Rectal smooth muscle tissue (tissue), 1 donor: Measurements from ENCODE around the gene RAB4A.

Experiments
- H3K27ac ChIP-seq: one replicate; pipeline ENCODE4 v1.7.0; 2013; ENCODE audit warnings: low read depth, low read length, inconsistent platforms
- H3K27me3 ChIP-seq: one replicate; pipeline ENCODE4 v1.7.0; 2013; ENCODE audit warnings: low read length; ENCODE audit not compliant: control insufficient read depth, insufficient read depth
- H3K36me3 ChIP-seq: one replicate; pipeline ENCODE4 v1.7.0; 2013; ENCODE audit warnings: low read length; ENCODE audit not compliant: control insufficient read depth, insufficient read depth
- H3K4me1 ChIP-seq: one replicate; pipeline ENCODE4 v1.7.0; 2013; ENCODE audit warnings: low read length; ENCODE audit not compliant: control insufficient read depth, insufficient read depth
- H3K4me3 ChIP-seq: one replicate; pipeline ENCODE4 v1.7.0; 2013; ENCODE audit warnings: low read length
- H3K9ac ChIP-seq: one replicate; pipeline ENCODE4 v1.7.0; 2013; ENCODE audit warnings: low read length

RAB4A gene

DNA sequence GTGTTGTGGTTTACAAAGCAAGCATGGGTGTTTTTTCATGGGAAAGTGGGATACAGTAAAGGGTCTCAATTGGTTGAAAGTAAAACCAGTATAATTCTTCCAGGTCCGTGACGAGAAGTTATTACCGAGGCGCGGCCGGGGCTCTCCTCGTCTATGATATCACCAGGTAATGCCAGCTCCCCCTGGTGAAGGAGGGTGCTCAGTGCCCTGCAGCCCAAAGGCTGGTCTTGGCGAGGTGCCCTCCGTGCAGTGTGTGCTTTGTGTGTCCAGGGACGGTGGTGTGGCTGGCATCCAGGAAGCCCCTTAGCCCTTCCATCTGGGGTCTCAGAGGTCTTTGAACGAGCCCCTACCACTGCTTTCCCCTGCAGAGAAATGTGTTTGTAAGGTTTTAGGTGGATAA is 24.8 kb downstream of the RAB4A start:
- Histone ChIP-seq H3K4me3 (no peak overlapping the region), H3K4me1 (no peaks in the 10 kb centered on the region), H3K27ac (no peak overlapping the region), H3K9ac (no peak overlapping the region), H3K27me3 (no peaks in the 10 kb centered on the region), H3K36me3 (peaks cover 9% of the 10 kb centered on the region)

DNA sequence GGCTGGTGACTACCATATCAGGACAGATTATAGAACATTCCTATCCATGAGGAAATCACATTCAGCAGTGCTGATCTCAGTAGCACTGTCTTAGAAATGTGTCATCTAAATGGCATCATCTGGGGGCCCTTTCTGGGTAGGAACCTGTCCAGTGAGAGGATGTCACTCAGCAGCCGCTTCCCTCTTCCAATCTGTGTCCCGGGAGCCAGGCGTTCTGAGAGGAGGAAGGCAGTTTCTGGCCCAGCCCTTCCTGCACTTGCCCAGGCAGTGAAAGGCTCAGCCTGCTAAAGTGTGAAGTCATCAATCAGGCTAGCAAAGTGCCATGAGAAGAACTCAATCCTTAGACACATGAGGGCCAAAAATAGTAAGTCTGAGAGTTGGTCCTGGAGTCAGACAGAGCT is 25.6 kb downstream of the RAB4A start:
- H3K27me3 ChIP-seq: no peaks in the 10 kb centered on the region
- no peak overlapping the region for H3K9ac ChIP-seq
- no peaks in the 10 kb centered on the region for H3K4me1 ChIP-seq
- no peak overlapping the region for H3K4me3 ChIP-seq
- H3K36me3 ChIP-seq: peaks cover 9% of the 10 kb centered on the region
- H3K27ac ChIP-seq: no peak overlapping the region

DNA sequence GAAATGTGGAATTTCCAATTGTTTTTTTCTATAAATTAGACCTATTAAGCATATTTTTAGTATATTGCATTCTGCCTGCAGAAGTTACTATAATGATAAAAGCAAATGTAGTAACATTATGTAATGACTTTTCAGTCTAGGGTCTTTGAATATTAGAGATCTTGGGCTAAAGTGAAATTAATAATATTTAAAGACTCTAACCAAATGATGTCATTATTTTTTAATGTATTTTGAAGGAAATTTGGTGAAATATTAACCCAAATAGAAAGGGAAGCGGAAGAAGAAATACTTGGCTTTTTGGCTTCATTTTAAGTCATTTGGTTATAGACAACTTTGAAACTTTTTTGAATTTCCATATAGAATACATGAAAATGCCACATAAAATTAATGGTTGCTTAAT is 26.8 kb downstream of the RAB4A start:
- H3K4me1 ChIP-seq: no peaks in the 10 kb centered on the region
- H3K36me3 ChIP-seq: peaks cover 9% of the 10 kb centered on the region
- no peak overlapping the region for H3K27ac ChIP-seq
- no peak overlapping the region for H3K4me3 ChIP-seq
- H3K27me3 ChIP-seq: no peaks in the 10 kb centered on the region
- no peak overlapping the region for H3K9ac ChIP-seq

DNA sequence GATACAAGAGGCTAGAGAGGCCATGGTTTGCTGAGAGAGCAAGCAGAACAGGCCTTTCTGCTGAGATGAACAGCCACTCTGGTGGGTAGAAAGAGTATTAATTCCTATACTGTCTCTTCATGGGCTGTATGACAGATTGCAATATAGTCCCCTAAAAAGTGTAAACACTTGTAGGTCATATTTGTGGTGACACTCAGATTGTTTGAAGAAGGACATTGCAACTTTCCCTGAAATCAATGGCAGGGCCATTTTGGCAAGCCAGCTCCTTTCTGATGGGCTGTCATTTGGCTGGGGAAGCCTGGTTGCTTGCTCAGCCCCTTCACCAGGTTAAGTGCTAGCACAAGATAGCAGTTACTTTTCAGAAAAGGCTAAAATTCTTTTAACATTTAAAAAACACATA is 27.5 kb downstream of the RAB4A start:
- H3K27ac ChIP-seq: no peak overlapping the region
- H3K36me3 ChIP-seq: peaks cover 12% of the 10 kb centered on the region
- H3K27me3 ChIP-seq: no peaks in the 10 kb centered on the region
- H3K4me3 ChIP-seq: no peak overlapping the region
- H3K4me1 ChIP-seq: no peaks in the 10 kb centered on the region
- H3K9ac ChIP-seq: no peak overlapping the region

DNA sequence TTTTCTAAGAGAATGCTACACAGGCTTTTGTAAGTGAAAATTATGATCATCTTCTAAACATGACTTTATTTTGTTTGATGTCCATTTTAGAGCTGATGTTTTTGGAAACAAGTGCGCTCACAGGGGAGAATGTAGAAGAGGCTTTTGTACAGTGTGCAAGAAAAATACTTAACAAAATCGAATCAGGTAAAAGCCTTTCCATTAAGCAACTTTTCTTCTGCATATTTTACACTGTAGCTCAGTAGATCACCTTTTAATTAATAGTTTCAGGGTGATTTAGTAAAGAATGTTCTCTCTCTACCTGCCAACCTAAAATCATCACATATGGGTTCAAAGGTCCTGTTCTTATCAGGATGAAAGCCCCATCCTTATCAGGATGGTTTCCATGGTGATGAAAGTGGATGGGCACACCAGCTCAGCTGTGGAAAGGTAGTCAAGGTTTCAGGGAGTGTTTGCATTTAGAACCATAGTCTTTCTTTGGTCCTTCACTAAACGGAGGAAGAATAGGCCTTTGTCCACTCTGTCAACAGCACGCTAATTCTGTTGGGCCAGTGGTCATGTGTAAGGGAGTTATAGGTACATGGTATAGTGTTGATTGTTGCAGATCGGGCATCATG is 28.1 kb downstream of the RAB4A start:
- Histone ChIP-seq H3K4me1 (no peaks in the 10 kb centered on the region), H3K36me3 (peaks cover 12% of the 10 kb centered on the region), H3K9ac (no peak overlapping the region), H3K4me3 (no peak overlapping the region), H3K27me3 (no peaks in the 10 kb centered on the region), H3K27ac (no peak overlapping the region)

DNA sequence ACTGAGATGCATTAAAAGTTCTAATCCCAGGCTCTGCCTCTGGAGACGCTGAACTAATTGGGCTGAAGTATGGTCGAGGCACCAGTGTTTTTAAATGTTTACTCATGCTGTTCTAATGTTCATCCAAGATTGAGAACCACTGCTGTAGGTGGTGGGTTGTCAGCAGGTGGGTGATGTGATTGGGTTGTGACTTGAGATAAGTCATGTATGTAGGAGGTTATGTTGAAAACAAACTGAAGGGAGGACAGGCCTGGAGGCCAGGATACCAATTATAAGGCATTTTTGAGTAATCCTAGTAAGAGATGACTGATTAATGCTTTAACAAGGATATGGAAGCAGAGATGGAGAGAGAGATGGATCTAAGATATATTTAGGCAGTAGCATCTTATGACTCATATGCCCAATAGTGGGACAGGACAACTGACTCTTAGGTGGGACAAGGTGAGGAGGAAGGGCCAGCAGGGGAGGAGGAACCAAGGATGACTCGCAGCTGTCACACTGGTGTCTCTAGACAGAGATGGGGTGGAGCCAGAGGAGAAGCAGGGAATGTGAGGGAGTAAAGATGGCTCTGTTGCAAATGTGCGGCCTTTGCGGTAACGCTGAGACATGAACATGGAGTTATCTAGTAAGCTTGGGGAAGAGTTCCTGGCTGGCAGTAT is 29.3 kb downstream of the RAB4A start:
- Histone ChIP-seq H3K27ac (no peak overlapping the region), H3K9ac (no peak overlapping the region), H3K27me3 (no peaks in the 10 kb centered on the region), H3K4me3 (no peak overlapping the region), H3K4me1 (no peaks in the 10 kb centered on the region), H3K36me3 (peaks cover 12% of the 10 kb centered on the region)

DNA sequence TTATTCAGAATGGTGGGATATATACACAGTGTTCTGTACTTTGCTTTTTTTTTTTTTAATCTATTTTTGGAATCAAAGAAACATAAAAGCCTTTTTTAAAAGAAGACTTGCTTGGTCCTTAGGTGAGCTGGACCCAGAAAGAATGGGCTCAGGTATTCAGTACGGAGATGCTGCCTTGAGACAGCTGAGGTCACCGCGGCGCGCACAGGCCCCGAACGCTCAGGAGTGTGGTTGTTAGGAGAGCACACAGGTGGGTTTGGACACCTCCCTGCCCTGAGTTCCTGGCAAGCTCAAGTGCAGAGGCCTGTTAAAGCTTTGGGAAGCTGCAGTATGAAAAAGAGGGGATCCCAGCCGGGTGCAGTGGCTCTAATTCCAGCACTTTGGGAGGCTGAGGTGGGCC is 31.8 kb downstream of the RAB4A start:
- H3K27me3 ChIP-seq: no peaks in the 10 kb centered on the region
- no peak overlapping the region for H3K27ac ChIP-seq
- no peak overlapping the region for H3K4me3 ChIP-seq
- peaks cover 20% of the 10 kb centered on the region for H3K36me3 ChIP-seq
- H3K4me1 ChIP-seq: no peaks in the 10 kb centered on the region
- no peak overlapping the region for H3K9ac ChIP-seq

DNA sequence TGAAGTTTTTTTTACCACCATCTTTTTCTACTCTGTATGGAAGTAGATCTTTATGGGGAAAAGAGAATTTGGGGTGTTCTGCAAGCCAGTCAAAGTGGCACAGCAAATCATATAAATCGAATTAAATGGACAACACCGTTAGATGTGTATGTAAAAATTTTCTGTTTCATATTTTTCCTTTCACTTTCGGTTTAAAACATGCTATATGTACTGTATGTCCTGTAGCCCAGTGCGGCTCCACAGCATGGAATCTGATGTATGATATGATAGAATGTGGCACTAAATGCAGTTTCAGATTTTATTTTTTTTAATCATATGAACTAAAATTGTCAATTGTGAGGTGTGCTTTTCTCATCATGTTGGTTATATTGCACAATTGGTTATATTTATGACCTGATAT is 32.9 kb downstream of the RAB4A start:
- Histone ChIP-seq H3K4me3 (no peak overlapping the region), H3K9ac (no peak overlapping the region), H3K27ac (no peak overlapping the region), H3K27me3 (no peaks in the 10 kb centered on the region), H3K36me3 (peaks cover 25% of the 10 kb centered on the region), H3K4me1 (no peaks in the 10 kb centered on the region)

DNA sequence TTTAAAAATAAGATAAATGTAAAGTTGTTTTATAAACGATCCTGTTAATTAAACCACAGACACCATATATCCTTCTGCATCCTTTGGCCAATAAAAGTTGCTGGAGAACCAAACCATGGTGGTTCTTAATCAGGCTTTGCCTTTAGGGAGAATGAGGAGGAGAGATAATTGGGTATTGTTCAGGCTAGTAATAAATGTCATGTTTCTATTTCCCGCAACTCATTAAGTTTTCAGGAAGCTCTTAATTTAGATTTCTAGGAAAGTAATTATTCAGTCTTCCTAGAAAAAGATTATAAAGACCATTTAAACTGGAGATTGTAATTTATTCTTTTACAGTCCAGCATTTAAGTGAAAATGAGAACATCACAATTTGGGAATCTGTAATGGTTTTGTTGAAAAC is 34.5 kb downstream of the RAB4A start:
- H3K36me3 ChIP-seq: peaks cover 20% of the 10 kb centered on the region

DNA sequence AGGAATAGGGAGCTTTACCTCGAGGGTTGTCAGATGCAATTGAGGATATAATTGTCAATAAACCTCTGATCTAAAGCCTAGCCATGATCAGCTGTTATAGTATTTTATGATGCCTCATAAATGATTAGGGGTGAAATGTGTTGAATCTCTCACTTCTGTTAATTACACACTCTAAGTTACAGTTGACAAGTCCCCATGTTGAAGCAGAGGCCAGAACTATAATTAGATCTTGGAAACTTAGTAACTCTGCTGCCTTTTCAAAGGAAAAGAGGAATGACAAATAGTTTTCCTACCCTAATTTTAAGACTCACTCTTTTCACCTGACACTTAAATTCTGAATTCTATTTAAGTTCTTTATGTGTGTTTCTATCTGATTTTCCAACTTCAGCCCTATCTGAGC is 38.2 kb downstream of the RAB4A start:
- H3K36me3 ChIP-seq: peaks cover 16% of the 10 kb centered on the region
- no peak overlapping the region for H3K27ac ChIP-seq
- no peak overlapping the region for H3K9ac ChIP-seq
- no peaks in the 10 kb centered on the region for H3K4me1 ChIP-seq
- H3K4me3 ChIP-seq: no peak overlapping the region
- H3K27me3 ChIP-seq: no peaks in the 10 kb centered on the region

More for the DNA sequence above, 34.5 kb downstream of the RAB4A start:
- H3K9ac ChIP-seq: no peak overlapping the region
- H3K4me1 ChIP-seq: no peaks in the 10 kb centered on the region
- H3K4me3 ChIP-seq: no peak overlapping the region
- H3K27me3 ChIP-seq: no peaks in the 10 kb centered on the region
- no peak overlapping the region for H3K27ac ChIP-seq

DNA sequence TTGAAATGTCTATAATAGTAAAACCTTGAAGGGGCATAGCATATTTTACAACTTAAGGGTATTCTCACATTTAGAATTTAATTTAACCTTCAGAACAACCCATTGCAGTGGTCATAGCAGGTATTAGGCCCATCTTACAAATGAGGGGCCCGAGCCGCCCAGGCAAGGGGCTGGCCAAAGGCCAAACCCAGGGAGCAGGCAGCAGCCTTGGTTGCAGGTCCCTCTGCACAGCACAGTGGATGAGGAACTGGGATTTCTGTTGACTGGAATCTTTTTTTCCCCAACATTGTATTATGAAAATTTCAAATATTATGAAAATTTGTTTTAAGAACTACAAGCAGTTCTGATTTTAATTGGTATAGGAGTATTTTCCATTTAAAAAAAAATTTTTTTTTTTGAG is 38.8 kb downstream of the RAB4A start:
- no peak overlapping the region for H3K9ac ChIP-seq
- H3K36me3 ChIP-seq: peaks cover 16% of the 10 kb centered on the region
- H3K4me3 ChIP-seq: no peak overlapping the region
- H3K4me1 ChIP-seq: no peaks in the 10 kb centered on the region
- no peak overlapping the region for H3K27ac ChIP-seq
- H3K27me3 ChIP-seq: no peaks in the 10 kb centered on the region

DNA sequence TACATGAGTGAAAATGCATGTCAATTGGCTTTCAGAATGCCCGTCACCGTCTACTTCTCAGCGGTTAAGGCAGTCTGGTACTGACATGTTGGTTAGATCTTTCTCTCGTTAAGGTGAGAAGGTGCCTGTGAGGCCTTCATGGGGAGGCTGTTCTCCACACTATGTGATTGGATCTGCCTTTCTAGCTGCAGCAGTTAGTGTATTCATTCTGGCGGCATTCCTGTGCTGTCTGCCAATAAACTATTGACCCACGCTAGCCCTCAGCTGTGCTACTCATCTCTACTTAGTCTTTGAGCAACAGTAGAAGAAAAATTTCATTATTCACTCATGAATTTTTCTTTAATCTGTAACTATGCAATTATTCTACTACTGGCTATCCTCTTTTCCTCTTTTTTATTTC is 39.9 kb downstream of the RAB4A start:
- H3K27ac ChIP-seq: no peak overlapping the region
- peaks cover 15% of the 10 kb centered on the region for H3K36me3 ChIP-seq
- no peak overlapping the region for H3K9ac ChIP-seq
- H3K4me1 ChIP-seq: no peaks in the 10 kb centered on the region
- H3K4me3 ChIP-seq: no peak overlapping the region
- H3K27me3 ChIP-seq: no peaks in the 10 kb centered on the region

DNA sequence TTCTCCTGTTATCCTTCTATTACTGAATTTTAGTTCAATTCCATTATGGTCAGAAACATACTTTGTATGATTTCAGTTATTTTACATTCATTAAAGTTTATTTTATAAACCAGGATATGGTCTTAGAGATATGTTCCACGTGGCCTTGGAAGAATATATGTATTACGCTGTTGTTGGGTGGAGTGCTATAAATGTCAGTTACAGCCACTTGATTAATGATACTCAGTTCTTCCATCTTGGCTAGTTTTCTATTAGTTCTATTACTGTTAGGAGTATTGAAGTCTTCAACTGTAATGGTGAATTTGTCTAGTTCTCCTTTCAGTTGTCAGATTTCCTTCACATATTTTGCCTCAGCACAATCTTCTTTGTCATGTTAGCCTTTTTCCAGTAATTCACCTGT is 45.3 kb downstream of the RAB4A start:
- Histone ChIP-seq H3K4me3 (no peak overlapping the region), H3K27ac (no peak overlapping the region), H3K4me1 (no peaks in the 10 kb centered on the region), H3K27me3 (no peaks in the 10 kb centered on the region), H3K9ac (no peak overlapping the region), H3K36me3 (no peaks in the 10 kb centered on the region)
